K562 (cell line): Measurements from ENCODE around the gene GRIPAP1. TPM values are rescaled to one million over a fixed set of nuclear protein-coding genes. Genes with fewer than 3 reads are reported as not detected.

Source experiments
- BMI1 ChIP-seq: fragments of 150-350 bp; IDR thresholded peaks from 2 replicates; pipeline ENCODE4 v1.6.1; 2014; ENCODE audit warnings: low read length
- FOXO4 ChIP-seq: fragments of 450-650 bp; formaldehyde crosslinking; IDR thresholded peaks from 2 replicates; pipeline ENCODE4 v1.4.0; 2020; ENCODE audit warnings: mild to moderate bottlenecking, moderate library complexity
- GMEB1 ChIP-seq: fragments of 250-450 bp; sonication (Bioruptor Pico); IDR thresholded peaks from 2 replicates; pipeline ENCODE4 v1.4.0; 2020; ENCODE audit warnings: mild to moderate bottlenecking
- IRF1 ChIP-seq: sonication (generic); formaldehyde crosslinking; IDR thresholded peaks from 2 replicates; pipeline ENCODE4 v1.8.0; 2022; ENCODE audit warnings: missing genetic modification reagents, mild to moderate bottlenecking, borderline replicate concordance
- POLR2AphosphoS5 ChIP-seq: IDR thresholded peaks from 2 replicates; pipeline ENCODE4 v1.6.1; 2011; ENCODE audit warnings: mild to moderate bottlenecking, low read depth, low read length, moderate library complexity; ENCODE audit not compliant: control insufficient read depth, insufficient read depth
- RERE ChIP-seq: sonication (generic); formaldehyde crosslinking; IDR thresholded peaks from 2 replicates; pipeline ENCODE4 v1.8.0; 2023; ENCODE audit warnings: missing genetic modification reagents, mild to moderate bottlenecking, borderline replicate concordance
- SMARCB1 ChIP-seq: IDR thresholded peaks from 2 replicates; pipeline ENCODE4 v1.6.1; 2011; ENCODE audit warnings: improper control_type of control experiment, low read depth; ENCODE audit not compliant: insufficient read length
- ZBED1 ChIP-seq: IDR thresholded peaks from 2 replicates; pipeline ENCODE4 v1.6.1; 2014
- ZKSCAN8 ChIP-seq: fragments of 200-800 bp; sonication (Bioruptor generic); IDR thresholded peaks from 2 replicates; pipeline ENCODE4 v1.6.1; 2016; ENCODE audit warnings: missing genetic modification characterization, missing compliant biosample characterization
- ZNF263 ChIP-seq: sonication (generic); formaldehyde crosslinking; IDR thresholded peaks from 2 replicates; pipeline ENCODE4 v1.8.0; 2022; ENCODE audit warnings: mild to moderate bottlenecking, missing genetic modification reagents, borderline replicate concordance
- ZNF384 ChIP-seq: IDR thresholded peaks from 2 replicates; pipeline ENCODE4 v1.6.1; 2012; ENCODE audit warnings: low read depth, low read length, improper control_type of control experiment
- ZNF398 ChIP-seq: fragments of 250-450 bp; sonication (Bioruptor Pico); IDR thresholded peaks from 2 replicates; pipeline ENCODE4 v1.8.0; 2021; ENCODE audit warnings: moderate library complexity, mild to moderate bottlenecking, inconsistent platforms
- ZNF445 ChIP-seq: fragments of 250-450 bp; sonication (Bioruptor Pico); IDR thresholded peaks from 2 replicates; pipeline ENCODE4 v1.4.0; 2020; ENCODE audit warnings: low read depth, mild to moderate bottlenecking, moderate library complexity
- polyA plus RNA-seq, 8 experiments: library from polyadenylated mRNA; depleted of rRNA in 4 of 8; stranded (reverse) in 5 of 8; unstranded in 3 of 8; fragments of >200 nt; fragmentation: Nextera tagmentation in 2 of 8; fragmentation: Illumina TruSeq in 1 of 8; extraction: Ambion mirVana in 2 of 8; extraction: Trizol in 1 of 8; gene quantifications; 2 replicates each; pipeline versions ENCODE4 v1.2.1 to v1.2.3, GENCODE V29; 2011 to 2014; ENCODE audit warnings: inconsistent platforms in 1 of 8, missing spikeins in 1 of 8
- total RNA-seq, 7 experiments: library from RNA; depleted of rRNA in 6 of 7; stranded (reverse); fragments of >200 nt in 6 of 7; fragmentation: Illumina TruSeq in 2 of 7; extraction: Trizol in 2 of 7; gene quantifications; 2 replicates each; pipeline versions ENCODE4 v1.2.1 to v1.2.3, GENCODE V29; 2011 to 2021; ENCODE audit warnings: low replicate concordance in 1 of 7

Gene GRIPAP1
- total and polyA plus RNA-seq, 9 of the 15 experiments (the other 6 are each of a cell fraction or from before 2014, with no cell fraction given) = 4.1 to 41.6 (median 24.0) TPM

- TF ChIP-seq RERE (CRISPR knock-in tag) = no peak
- TF ChIP-seq ZNF263 (CRISPR knock-in tag) = no peak
- TF ChIP-seq ZNF384 = no peak
- TF ChIP-seq GMEB1 (CRISPR knock-in tag) = no peak
- peak; percentile 61; the same call in 1 of the 2 replicates for TF ChIP-seq POLR2AphosphoS5
- TF ChIP-seq IRF1 = no peak
- TF ChIP-seq ZNF398 (CRISPR knock-in tag) = no peak
- no peak for TF ChIP-seq FOXO4 (CRISPR knock-in tag)
- 0 out of 2 replicates have a peak, but pooled peaks have one; percentile 25 for TF ChIP-seq ZBED1
- no peak for TF ChIP-seq SMARCB1
- TF ChIP-seq ZKSCAN8 (CRISPR knock-in tag) = no peak
- TF ChIP-seq ZNF445 = no peak
- peak; percentile 72 for TF ChIP-seq BMI1
Measured at GRCh38 chrX:48957827-48958634, 44.0 kb downstream of the GRIPAP1 start (continued).
